ENCODE data around the gene PKP3. TPM values are rescaled to one million over a fixed set of nuclear protein-coding genes. Genes with fewer than 3 reads are reported as not detected.

The PKP3 gene
- total and polyA plus RNA-seq, 9 of the 15 experiments (the other 6 are each of a cell fraction or from before 2014, with no cell fraction given): 0.11 to 110 (median 30.7) TPM

GRCh38 chr11:449889-450808 is 56.1 kb downstream of the PKP3 start, which contains the start of gene PTDSS2 (continued):
- no peak for TF ChIP-seq CHD7 (IDR thresholded peaks at IDR 0.05; ENCODE audit: low read depth, low read length)
- no peak for TF ChIP-seq DLX4 (CRISPR knock-in tag; IDR thresholded peaks at IDR 0.05)
- peak; percentile 88 for TF ChIP-seq RBFOX2 (IDR thresholded peaks at IDR 0.05; ENCODE audit: low read depth, low read length)
- no peak for TF ChIP-seq NFATC3 (IDR thresholded peaks at IDR 0.05)
- TF ChIP-seq E2F8 (IDR thresholded peaks at IDR 0.05; ENCODE audit: low read depth, partially characterized antibody): no peak
- no peak for TF ChIP-seq ZNF3 (CRISPR knock-in tag; IDR thresholded peaks at IDR 0.05)
- peak; percentile 71 for TF ChIP-seq POLR2B (IDR thresholded peaks at IDR 0.05; ENCODE audit: low read depth, partially characterized antibody)
- TF ChIP-seq CBX1 (IDR thresholded peaks at IDR 0.05; ENCODE audit: low read depth): peak; percentile 87; the same call in 1 of the 2 replicates
- no peak for TF ChIP-seq FOXA1 (IDR thresholded peaks at IDR 0.05; ENCODE audit: borderline replicate concordance)
- TF ChIP-seq RBM14 (IDR thresholded peaks at IDR 0.05; ENCODE audit: borderline replicate concordance, insufficient read depth, low read depth, low read length): 0 out of 2 replicates have a peak, but pooled peaks have one; percentile 36
- TF ChIP-seq SMAD3 (CRISPR knock-in tag; conservative IDR thresholded peaks at IDR 0.05): no peak
- no peak for TF ChIP-seq BRD4 (IDR thresholded peaks at IDR 0.05)

All from K562 (cell line).